Parathyroid adenoma (tissue), 2 donors: ENCODE data around the gene RFC1.

Experiments used
- H2AFZ ChIP-seq: fragments of 300-600 bp; sonication (generic); one replicate; pipeline ENCODE4 v1.7.0; 2017; ENCODE audit warnings: antibody characterized with exemption, mild to moderate bottlenecking
- H3K27ac ChIP-seq: fragments of 300-600 bp; sonication (generic); one replicate; pipeline ENCODE4 v1.7.0; 2017
- H3K27me3 ChIP-seq: fragments of 300-600 bp; sonication (generic); one replicate; pipeline ENCODE4 v1.7.0; 2017; ENCODE audit warnings: low read length; ENCODE audit not compliant: control insufficient read depth, insufficient read depth
- H3K36me3 ChIP-seq: fragments of 300-600 bp; sonication (generic); one replicate; pipeline ENCODE4 v1.7.0; 2017; ENCODE audit warnings: low read length; ENCODE audit not compliant: control insufficient read depth, insufficient read depth
- H3K4me1 ChIP-seq: fragments of 300-600 bp; sonication (generic); one replicate; pipeline ENCODE4 v1.7.0; 2017; ENCODE audit warnings: control low read depth
- H3K4me2 ChIP-seq: fragments of 300-600 bp; sonication (generic); one replicate; pipeline ENCODE4 v1.7.0; 2017; ENCODE audit warnings: low read length
- H3K4me3 ChIP-seq: fragments of 300-600 bp; sonication (generic); one replicate; pipeline ENCODE4 v1.7.0; 2017; ENCODE audit warnings: low read depth, low read length
- H3K79me2 ChIP-seq: fragments of 300-600 bp; sonication (generic); one replicate; pipeline ENCODE4 v1.7.0; 2017; ENCODE audit warnings: control low read depth
- H3K9ac ChIP-seq: fragments of 300-600 bp; sonication (generic); one replicate; pipeline ENCODE4 v1.7.0; 2017; ENCODE audit warnings: mild to moderate bottlenecking
- H3K9me3 ChIP-seq: fragments of 300-600 bp; sonication (generic); one replicate; pipeline ENCODE4 v1.7.0; 2017; ENCODE audit warnings: low read length; ENCODE audit not compliant: control insufficient read depth
- TF ChIP-seq, protein P1 (sequence below): fragments of 300-600 bp; sonication (generic); IDR thresholded peaks from one replicate; pipeline ENCODE4 v1.7.0; 2017; ENCODE audit warnings: antibody characterized with exemption, mild to moderate bottlenecking
- donor health status: primary hyperparathyroidism.

Gene RFC1

GRCh38 chr4:39348371-39349315 lies 17.5 kb downstream of the RFC1 start:
- Histone ChIP-seq H2AFZ (no peak overlapping the region), H3K9ac (no peak overlapping the region), H3K4me2 (no peak overlapping the region), H3K79me2 (peaks cover 6% of the 10 kb centered on the region), H3K27me3 (no peaks in the 10 kb centered on the region), H3K27ac (no peak overlapping the region), H3K36me3 (peaks cover 2% of the 10 kb centered on the region), H3K4me1 (peaks cover 8% of the 10 kb centered on the region), H3K4me3 (no peak overlapping the region), H3K9me3 (no peaks in the 10 kb centered on the region)
- TF ChIP-seq, protein P1, sequence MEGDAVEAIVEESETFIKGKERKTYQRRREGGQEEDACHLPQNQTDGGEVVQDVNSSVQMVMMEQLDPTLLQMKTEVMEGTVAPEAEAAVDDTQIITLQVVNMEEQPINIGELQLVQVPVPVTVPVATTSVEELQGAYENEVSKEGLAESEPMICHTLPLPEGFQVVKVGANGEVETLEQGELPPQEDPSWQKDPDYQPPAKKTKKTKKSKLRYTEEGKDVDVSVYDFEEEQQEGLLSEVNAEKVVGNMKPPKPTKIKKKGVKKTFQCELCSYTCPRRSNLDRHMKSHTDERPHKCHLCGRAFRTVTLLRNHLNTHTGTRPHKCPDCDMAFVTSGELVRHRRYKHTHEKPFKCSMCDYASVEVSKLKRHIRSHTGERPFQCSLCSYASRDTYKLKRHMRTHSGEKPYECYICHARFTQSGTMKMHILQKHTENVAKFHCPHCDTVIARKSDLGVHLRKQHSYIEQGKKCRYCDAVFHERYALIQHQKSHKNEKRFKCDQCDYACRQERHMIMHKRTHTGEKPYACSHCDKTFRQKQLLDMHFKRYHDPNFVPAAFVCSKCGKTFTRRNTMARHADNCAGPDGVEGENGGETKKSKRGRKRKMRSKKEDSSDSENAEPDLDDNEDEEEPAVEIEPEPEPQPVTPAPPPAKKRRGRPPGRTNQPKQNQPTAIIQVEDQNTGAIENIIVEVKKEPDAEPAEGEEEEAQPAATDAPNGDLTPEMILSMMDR, result no peak

GRCh38 chr4:39346856-39347519 lies 19.2 kb downstream of the RFC1 start:
- H3K9me3 ChIP-seq, result no peaks in the 10 kb centered on the region
- H3K36me3 ChIP-seq, result peaks cover 2% of the 10 kb centered on the region
- no peak overlapping the region for H3K9ac ChIP-seq
- TF ChIP-seq, protein P1, result no peak
- no peak overlapping the region for H2AFZ ChIP-seq
- H3K27me3 ChIP-seq, result no peaks in the 10 kb centered on the region
- H3K79me2 ChIP-seq, result peaks cover 6% of the 10 kb centered on the region
- H3K27ac ChIP-seq, result no peak overlapping the region
- H3K4me3 ChIP-seq, result no peak overlapping the region
- H3K4me2 ChIP-seq, result no peak overlapping the region
- H3K4me1 ChIP-seq, result peaks cover 8% of the 10 kb centered on the region

GRCh38 chr4:39342731-39343130 lies 23.4 kb downstream of the RFC1 start:
- Histone ChIP-seq H3K4me3 (no peak overlapping the region), H3K9ac (no peak overlapping the region), H3K27ac (no peak overlapping the region), H3K9me3 (no peaks in the 10 kb centered on the region), H3K4me2 (no peak overlapping the region), H3K79me2 (peaks cover 9% of the 10 kb centered on the region), H3K4me1 (peaks cover 3% of the 10 kb centered on the region), H3K36me3 (no peaks in the 10 kb centered on the region), H3K27me3 (no peaks in the 10 kb centered on the region), H2AFZ (no peak overlapping the region)
- TF ChIP-seq, protein P1, result no peak

DNA sequence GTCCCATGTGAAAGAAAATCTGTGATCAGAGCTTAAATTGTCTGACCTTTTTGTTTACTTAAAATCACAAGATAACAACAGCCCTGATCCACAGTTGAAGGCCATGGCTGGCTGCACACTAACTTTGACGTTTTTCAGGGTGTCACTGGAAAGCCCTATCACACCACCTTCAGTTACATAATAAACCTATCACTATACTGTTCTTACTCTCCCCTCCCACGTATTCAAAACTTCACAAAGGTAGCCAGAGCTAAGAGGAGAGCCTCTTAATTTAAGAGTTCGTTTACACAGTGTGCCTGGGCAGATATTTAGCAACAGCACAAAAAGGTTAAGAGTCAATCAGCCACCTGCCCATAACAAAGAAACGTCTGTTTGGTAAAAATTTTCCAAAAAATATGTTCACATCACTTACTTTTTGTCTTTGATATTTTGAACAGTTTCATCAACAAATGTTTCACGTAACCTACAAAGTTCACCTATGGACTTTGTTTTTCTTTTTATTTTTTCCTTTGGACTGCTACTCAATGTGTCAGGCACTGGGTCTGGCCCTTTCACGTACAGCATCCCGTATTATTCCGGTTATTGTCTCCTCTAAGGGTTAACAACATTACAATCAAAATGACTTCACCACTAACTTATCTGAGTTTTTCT lies 25.0 kb downstream of the RFC1 start:
- Histone ChIP-seq H3K4me2 (peak overlapping the region; percentile 39), H3K9me3 (no peaks in the 10 kb centered on the region), H3K27me3 (no peaks in the 10 kb centered on the region), H3K27ac (peak overlapping the region; percentile 62), H3K4me3 (peak overlapping the region; percentile 5), H2AFZ (no peak overlapping the region), H3K79me2 (peaks cover 8% of the 10 kb centered on the region), H3K4me1 (peaks cover 3% of the 10 kb centered on the region), H3K9ac (no peak overlapping the region), H3K36me3 (no peaks in the 10 kb centered on the region)
- TF ChIP-seq, protein P1, result no peak
